ENCODE measurements around the gene ARHGAP24.

GRCh38 chr4:85821688-85822455 lies 346.9 kb downstream of the ARHGAP24 start:
- no peak for TF ChIP-seq CTCF (IDR thresholded peaks at IDR 0.05)
- TF ChIP-seq POLR2A (IDR thresholded peaks at IDR 0.05), result no peak
